Glutamatergic neuron (in vitro differentiated cells): ENCODE measurements around the gene PIP4K2A. TPM values are rescaled to one million over a fixed set of nuclear protein-coding genes. Genes with fewer than 3 reads are reported as not detected.

Experiments used
- DNase-seq: peaks from one replicate; pipeline ENCODE4 v3.0.0; 2022
- H3K27ac Mint-ChIP-seq: one replicate; pipeline ENCODE4 v1.8.0; 2020; ENCODE audit warnings: mild to moderate bottlenecking, mixed read lengths, inconsistent platforms; ENCODE audit not compliant: unreplicated experiment
- H3K27me3 Mint-ChIP-seq: one replicate; pipeline ENCODE4 v1.8.0; 2020; ENCODE audit warnings: mild to moderate bottlenecking, moderate library complexity, mixed read lengths, inconsistent platforms; ENCODE audit not compliant: unreplicated experiment
- H3K36me3 Mint-ChIP-seq: one replicate; pipeline ENCODE4 v1.8.0; 2020; ENCODE audit warnings: mild to moderate bottlenecking, mixed read lengths, inconsistent platforms; ENCODE audit not compliant: unreplicated experiment
- H3K4me1 Mint-ChIP-seq: one replicate; pipeline ENCODE4 v1.8.0; 2020; ENCODE audit warnings: mild to moderate bottlenecking, low read depth, mixed read lengths, inconsistent platforms; ENCODE audit not compliant: unreplicated experiment
- H3K4me3 Mint-ChIP-seq: one replicate; pipeline ENCODE4 v1.8.0; 2020; ENCODE audit warnings: mild to moderate bottlenecking, mixed read lengths, inconsistent platforms; ENCODE audit not compliant: unreplicated experiment
- H3K9me3 Mint-ChIP-seq: one replicate; pipeline ENCODE4 v1.8.0; 2020; ENCODE audit warnings: mild to moderate bottlenecking, moderate library complexity, mixed read lengths, inconsistent platforms; ENCODE audit not compliant: unreplicated experiment
- total RNA-seq: library from RNA; stranded (reverse); fragmentation: NEBNext Ultra II Directional; extraction: Animal tissue kit (Norgen Biotek cat#: 25700); gene quantifications from one replicate; pipeline ENCODE4 v1.2.1, GENCODE V29; 2021; ENCODE audit not compliant: unreplicated experiment
- TF ChIP-seq, protein P1 (sequence below): fragments of 200-600 bp; sonication (generic); IDR thresholded peaks from one replicate; pipeline ENCODE4 v1.5.0; 2021; ENCODE audit not compliant: partially characterized antibody, unreplicated experiment

Gene PIP4K2A
- total RNA-seq, 1 donor from 2014 or later = 20.7 TPM

DNA sequence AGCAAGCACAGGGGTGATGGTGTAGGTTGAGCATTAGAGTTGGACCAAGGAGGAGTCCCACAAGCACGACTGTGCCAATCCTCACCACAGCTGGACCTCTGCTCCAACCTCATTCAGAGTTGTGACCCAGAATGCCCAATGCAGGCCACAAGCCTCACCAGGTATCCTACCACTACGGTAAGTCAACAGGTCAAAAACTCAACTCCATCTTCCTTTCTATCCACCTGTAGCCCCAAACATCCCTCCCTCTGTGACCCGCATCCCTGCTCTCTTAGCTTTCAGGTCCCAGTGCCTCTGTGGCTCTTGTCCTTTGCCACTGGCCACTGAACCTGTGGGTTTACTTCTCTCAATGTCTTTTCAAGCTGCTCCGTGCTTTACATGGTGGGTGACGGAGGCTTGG lies 112.8 kb downstream of the PIP4K2A start:
- H3K27ac Mint-ChIP-seq = no peak overlapping the region
- no peaks in the 10 kb centered on the region for H3K36me3 Mint-ChIP-seq
- H3K27me3 Mint-ChIP-seq = no peaks in the 10 kb centered on the region
- no peaks in the 10 kb centered on the region for H3K9me3 Mint-ChIP-seq
- no peak for DNase-seq
- no peak overlapping the region for H3K4me3 Mint-ChIP-seq
- H3K4me1 Mint-ChIP-seq = peaks cover 11% of the 10 kb centered on the region
- TF ChIP-seq, protein P1, sequence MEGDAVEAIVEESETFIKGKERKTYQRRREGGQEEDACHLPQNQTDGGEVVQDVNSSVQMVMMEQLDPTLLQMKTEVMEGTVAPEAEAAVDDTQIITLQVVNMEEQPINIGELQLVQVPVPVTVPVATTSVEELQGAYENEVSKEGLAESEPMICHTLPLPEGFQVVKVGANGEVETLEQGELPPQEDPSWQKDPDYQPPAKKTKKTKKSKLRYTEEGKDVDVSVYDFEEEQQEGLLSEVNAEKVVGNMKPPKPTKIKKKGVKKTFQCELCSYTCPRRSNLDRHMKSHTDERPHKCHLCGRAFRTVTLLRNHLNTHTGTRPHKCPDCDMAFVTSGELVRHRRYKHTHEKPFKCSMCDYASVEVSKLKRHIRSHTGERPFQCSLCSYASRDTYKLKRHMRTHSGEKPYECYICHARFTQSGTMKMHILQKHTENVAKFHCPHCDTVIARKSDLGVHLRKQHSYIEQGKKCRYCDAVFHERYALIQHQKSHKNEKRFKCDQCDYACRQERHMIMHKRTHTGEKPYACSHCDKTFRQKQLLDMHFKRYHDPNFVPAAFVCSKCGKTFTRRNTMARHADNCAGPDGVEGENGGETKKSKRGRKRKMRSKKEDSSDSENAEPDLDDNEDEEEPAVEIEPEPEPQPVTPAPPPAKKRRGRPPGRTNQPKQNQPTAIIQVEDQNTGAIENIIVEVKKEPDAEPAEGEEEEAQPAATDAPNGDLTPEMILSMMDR = no peak

DNA sequence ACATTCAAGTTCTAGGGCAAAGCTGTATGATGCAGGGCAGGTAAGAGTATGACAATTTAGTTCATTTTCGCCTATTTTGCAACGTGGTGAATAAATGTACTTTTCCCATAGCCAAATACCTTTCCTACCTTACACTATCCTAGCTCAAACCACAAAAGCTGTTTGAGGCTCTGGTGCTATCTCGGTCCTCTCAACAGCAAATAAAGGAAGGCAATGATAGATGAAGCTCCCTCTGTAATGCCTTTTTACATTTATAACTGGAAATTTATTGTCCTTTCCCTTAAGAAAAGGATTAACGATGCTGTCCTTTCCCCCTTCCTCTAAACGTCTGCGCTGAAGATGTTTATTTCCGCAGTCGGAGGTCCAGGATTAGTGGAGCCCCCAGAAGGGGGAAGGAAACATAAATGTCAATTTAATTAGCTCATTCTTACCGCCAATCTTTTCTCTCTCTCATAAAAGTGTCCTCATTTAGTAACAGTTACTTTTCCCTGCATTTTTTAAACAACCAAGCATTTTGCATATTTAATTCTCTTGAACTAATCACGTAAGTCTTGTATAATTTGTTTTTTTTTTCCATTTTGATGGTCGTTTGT lies 114.6 kb downstream of the PIP4K2A start:
- TF ChIP-seq, protein P1 = no peak
- H3K4me3 Mint-ChIP-seq = no peak overlapping the region
- H3K36me3 Mint-ChIP-seq = no peaks in the 10 kb centered on the region
- no peak for DNase-seq
- H3K27ac Mint-ChIP-seq = no peak overlapping the region
- H3K27me3 Mint-ChIP-seq = no peaks in the 10 kb centered on the region
- H3K4me1 Mint-ChIP-seq = peaks cover 11% of the 10 kb centered on the region
- no peaks in the 10 kb centered on the region for H3K9me3 Mint-ChIP-seq

DNA sequence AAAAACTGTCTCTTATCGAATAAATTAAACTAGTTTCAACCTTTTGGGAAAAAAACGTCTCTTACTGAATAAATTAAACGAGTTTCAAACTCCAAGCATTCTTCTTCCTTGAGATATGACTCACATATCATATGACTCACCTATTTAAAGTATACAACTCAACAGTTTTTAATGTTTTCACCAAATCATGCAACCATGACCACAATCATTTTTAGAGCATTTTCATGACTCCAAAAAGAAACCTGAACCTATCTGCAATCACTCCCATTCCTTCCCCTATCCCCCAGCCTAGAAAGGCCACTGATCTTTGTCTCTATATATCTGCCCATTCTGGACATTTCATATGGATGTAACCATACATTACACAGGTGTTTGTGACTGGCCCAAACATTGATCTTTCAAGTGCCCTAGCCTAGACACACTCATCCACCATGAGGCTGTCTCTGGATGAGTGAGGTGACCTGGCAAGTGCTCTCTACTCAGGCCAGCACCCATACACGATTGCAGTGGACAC lies 115.3 kb downstream of the PIP4K2A start:
- H3K27ac Mint-ChIP-seq = no peak overlapping the region

DNA sequence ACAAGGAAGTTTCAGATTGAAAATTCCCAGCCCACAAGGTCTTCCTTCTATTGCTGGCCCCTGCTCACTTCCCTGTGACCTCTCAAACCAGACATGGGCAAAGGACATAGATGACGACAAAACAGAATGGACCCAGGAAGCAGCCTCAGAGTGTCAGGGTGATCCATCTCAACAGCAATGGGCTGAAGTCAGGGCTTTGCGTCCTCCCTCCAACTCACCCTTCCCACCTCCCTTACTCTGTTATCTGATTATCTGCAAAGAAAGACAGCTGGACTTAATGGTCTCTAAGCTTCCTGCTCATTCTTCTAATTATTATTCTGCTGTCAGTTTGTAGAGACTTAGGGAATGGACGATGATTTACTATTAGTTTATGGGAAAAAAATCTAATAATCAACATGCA lies 115.9 kb downstream of the PIP4K2A start:
- Mint-ChIP-seq H3K27ac (no peak overlapping the region), H3K36me3 (no peaks in the 10 kb centered on the region), H3K4me1 (peaks cover 11% of the 10 kb centered on the region), H3K4me3 (no peak overlapping the region), H3K27me3 (no peaks in the 10 kb centered on the region), H3K9me3 (no peaks in the 10 kb centered on the region)
- TF ChIP-seq, protein P1 = no peak
- no peak for DNase-seq

More for the DNA sequence above, 115.3 kb downstream of the PIP4K2A start:
- H3K4me3 Mint-ChIP-seq = no peak overlapping the region
- no peak for DNase-seq
- H3K9me3 Mint-ChIP-seq = no peaks in the 10 kb centered on the region
- TF ChIP-seq, protein P1 = no peak
- no peaks in the 10 kb centered on the region for H3K27me3 Mint-ChIP-seq
- peaks cover 11% of the 10 kb centered on the region for H3K4me1 Mint-ChIP-seq
- H3K36me3 Mint-ChIP-seq = no peaks in the 10 kb centered on the region

DNA sequence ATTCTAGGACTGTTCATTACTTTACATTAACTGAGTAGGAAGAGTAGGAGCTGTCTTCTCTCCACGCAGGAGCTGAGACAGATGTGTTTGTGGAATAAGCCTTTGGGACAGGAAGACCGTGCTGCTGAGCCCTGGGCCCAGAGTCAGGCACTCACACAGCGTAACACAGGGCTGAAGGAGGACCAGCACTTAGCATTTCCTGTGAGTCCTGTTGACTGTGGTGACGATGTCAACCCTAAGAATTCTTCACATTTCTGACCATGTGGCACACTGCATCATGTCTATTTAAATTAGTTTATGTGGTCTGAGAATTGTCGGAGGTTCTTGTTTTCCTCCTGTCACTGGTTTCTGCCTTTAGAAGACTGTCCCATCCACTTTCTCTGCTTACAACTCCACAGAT lies 117.2 kb downstream of the PIP4K2A start:
- DNase-seq = no peak
- Mint-ChIP-seq H3K9me3 (no peaks in the 10 kb centered on the region), H3K4me1 (peaks cover 11% of the 10 kb centered on the region), H3K36me3 (no peaks in the 10 kb centered on the region), H3K27ac (no peak overlapping the region), H3K27me3 (no peaks in the 10 kb centered on the region), H3K4me3 (no peak overlapping the region)
- TF ChIP-seq, protein P1 = no peak
